HG03575 (cell line): ENCODE measurements around the gene IFT27.
"Not testable (repeated sequence)": the region's sequence is repeated elsewhere in the genome, so short reads cannot be mapped to it uniquely, and the experiment has no call there.

ENCODE experiments used
- ATAC-seq: cut with Tn5 transposase; IDR thresholded peaks from one replicate; pipeline ENCODE4 v1.9.1; 2021; ENCODE audit not compliant: unreplicated experiment, insufficient number of reproducible peaks, low FRiP score; ENCODE audit errors: extremely low read depth

The IFT27 gene

GRCh38 chr22:36731321-36731720, 44.6 kb downstream of the IFT27 start:
- ATAC-seq: not testable (repeated sequence)

GRCh38 chr22:36730176-36730858, 45.6 kb downstream of the IFT27 start:
- ATAC-seq: no peak

GRCh38 chr22:36729321-36729720, 46.6 kb downstream of the IFT27 start:
- ATAC-seq: no peak

GRCh38 chr22:36728505-36728904, 47.4 kb downstream of the IFT27 start:
- ATAC-seq: no peak

GRCh38 chr22:36727927-36728488, 47.9 kb downstream of the IFT27 start:
- no peak for ATAC-seq

- no peak for ATAC-seq
Measured at GRCh38 chr22:36727110-36727509, 48.8 kb downstream of the IFT27 start.

GRCh38 chr22:36726007-36726380, 49.9 kb downstream of the IFT27 start:
- no peak for ATAC-seq

GRCh38 chr22:36725366-36726006, 50.4 kb downstream of the IFT27 start:
- ATAC-seq: no peak

- ATAC-seq: no peak
Measured at GRCh38 chr22:36724836-36725235, 51.1 kb downstream of the IFT27 start.

GRCh38 chr22:36722055-36722454, 53.9 kb downstream of the IFT27 start:
- ATAC-seq: no peak

- ATAC-seq: no peak
Measured at GRCh38 chr22:36715647-36716046, 60.3 kb downstream of the IFT27 start.

GRCh38 chr22:36714110-36714509, 61.8 kb downstream of the IFT27 start:
- no peak for ATAC-seq

GRCh38 chr22:36713436-36713835, 62.5 kb downstream of the IFT27 start:
- no peak for ATAC-seq
